ENCODE measurements around the gene ZNF326. TPM values are rescaled to one million over a fixed set of nuclear protein-coding genes. Genes with fewer than 3 reads are reported as not detected.

Gene ZNF326
- total and polyA plus RNA-seq, 2 experiments from 2014 or later, result 16.5 to 36.1 TPM

DNA sequence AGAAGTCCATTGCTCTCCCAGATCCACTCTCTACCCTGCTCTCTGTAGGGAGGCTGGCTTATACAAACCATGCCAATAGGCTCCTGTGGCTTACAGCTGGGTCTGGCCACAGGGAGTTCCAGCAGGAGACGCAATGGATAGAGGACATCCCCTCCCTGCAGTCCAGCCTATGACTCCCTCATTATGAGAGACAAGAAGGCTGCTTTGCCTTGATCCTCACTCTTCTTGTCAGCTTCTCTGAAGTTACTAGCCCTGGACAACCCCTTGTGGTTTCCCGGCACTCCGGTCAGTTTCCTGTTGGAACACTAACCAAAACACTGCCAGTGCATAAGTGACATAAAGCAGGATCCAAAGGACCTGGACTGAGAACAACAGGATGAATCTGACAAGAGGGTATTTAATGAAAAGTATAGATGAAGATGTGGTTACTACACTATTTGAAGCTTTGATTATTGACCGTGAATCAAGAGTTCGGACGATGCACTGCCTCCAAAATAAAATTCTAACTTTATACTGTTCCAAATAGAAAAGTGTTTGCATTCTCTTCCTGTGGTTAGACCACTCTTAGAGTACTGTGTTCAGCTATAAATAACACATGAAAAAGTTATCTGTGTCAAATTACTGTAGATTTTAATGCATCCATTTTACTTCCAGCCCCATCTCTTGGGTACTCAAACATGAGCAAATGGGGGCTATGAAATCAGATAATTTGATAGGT is 32.7 kb upstream of the ZNF326 start:
- H3K9me3 ChIP-seq (ENCODE audit: low read depth), result no peaks in the 10 kb centered on the region
- no peak overlapping the region for H3K27ac ChIP-seq
- peak; percentile 12 for TF ChIP-seq CTCF (IDR thresholded peaks at IDR 0.05; ENCODE audit: low read depth, low read length)
- H3K4me1 ChIP-seq (ENCODE audit: low read depth), result no peaks in the 10 kb centered on the region
- no peak overlapping the region for H3K4me3 ChIP-seq
- no peaks in the 10 kb centered on the region for H3K27me3 ChIP-seq
- peak in 1 of 2 donors; percentile 64 for DNase-seq (ENCODE audit: low read depth in 1 of 2, low spot score in 1 of 2)
- H3K36me3 ChIP-seq, result no peaks in the 10 kb centered on the region

DNA sequence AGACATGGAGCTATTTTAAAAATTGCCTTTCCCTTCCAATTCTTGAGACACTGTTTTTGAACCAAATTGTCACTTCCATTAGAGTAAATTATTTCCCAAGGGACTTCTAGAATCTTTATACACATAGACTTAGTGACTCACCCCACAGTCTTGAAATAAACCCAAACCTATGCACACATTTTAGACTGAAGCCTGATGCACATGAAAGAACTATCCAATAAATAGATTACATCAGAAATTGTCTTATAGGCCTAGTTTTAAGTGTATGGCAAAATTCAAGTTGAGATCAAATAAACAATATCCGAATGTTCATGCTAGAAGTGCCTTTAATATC is 32.2 kb upstream of the ZNF326 start:
- Histone ChIP-seq H3K4me3 (no peak overlapping the region), H3K27me3 (no peaks in the 10 kb centered on the region), H3K36me3 (no peaks in the 10 kb centered on the region), H3K4me1 (ENCODE audit: low read depth) (no peaks in the 10 kb centered on the region), H3K9me3 (ENCODE audit: low read depth) (no peaks in the 10 kb centered on the region), H3K27ac (no peak overlapping the region)
- DNase-seq (ENCODE audit: low read depth in 1 of 2, low spot score in 1 of 2), result peak in 1 of 2 donors; percentile 21
- no peak for TF ChIP-seq CTCF (IDR thresholded peaks at IDR 0.05; ENCODE audit: low read depth, low read length)

- Histone ChIP-seq H3K4me1 (ENCODE audit: low read depth) (no peaks in the 10 kb centered on the region), H3K27me3 (no peaks in the 10 kb centered on the region), H3K9me3 (ENCODE audit: low read depth) (no peaks in the 10 kb centered on the region), H3K27ac (no peak overlapping the region), H3K36me3 (no peaks in the 10 kb centered on the region), H3K4me3 (no peak overlapping the region)
- DNase-seq (ENCODE audit: low read depth in 1 of 2, low spot score in 1 of 2), result peak in 1 of 2 donors; percentile 58
- no peak for TF ChIP-seq CTCF (IDR thresholded peaks at IDR 0.05; ENCODE audit: low read depth, low read length)
Observed at GRCh38 chr1:89965193-89965768, 29.6 kb upstream of the ZNF326 start.

- no peaks in the 10 kb centered on the region for H3K9me3 ChIP-seq (ENCODE audit: low read depth)
- H3K4me3 ChIP-seq, result no peak overlapping the region
- no peaks in the 10 kb centered on the region for H3K4me1 ChIP-seq (ENCODE audit: low read depth)
- H3K27me3 ChIP-seq, result no peaks in the 10 kb centered on the region
- no peak for DNase-seq (ENCODE audit: low read depth in 1 of 2, low spot score in 1 of 2)
- no peak for TF ChIP-seq CTCF (IDR thresholded peaks at IDR 0.05; ENCODE audit: low read depth, low read length)
- H3K27ac ChIP-seq, result no peak overlapping the region
- H3K36me3 ChIP-seq, result no peaks in the 10 kb centered on the region
Observed at GRCh38 chr1:89966656-89967055, 28.3 kb upstream of the ZNF326 start.

DNA sequence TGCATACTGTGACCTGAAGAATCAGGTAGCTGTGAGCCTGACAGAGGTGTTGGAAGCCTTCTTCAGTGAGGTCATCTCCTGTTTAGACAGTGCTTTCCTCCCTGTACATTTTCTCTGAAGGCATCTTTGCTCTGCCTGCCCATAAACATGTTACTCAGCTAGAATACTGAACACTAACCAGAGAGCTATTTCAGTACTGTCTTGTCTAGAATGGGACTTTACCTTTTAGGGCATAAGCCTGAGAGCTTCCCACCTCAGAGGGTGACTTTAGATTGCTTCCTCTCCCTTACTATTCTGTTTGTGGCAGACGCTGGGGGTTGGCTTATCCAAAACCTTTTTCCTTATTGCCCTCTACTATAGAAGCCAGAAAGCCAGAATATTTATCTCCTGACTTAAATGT is 23.3 kb upstream of the ZNF326 start:
- H3K9me3 ChIP-seq (ENCODE audit: low read depth), result no peaks in the 10 kb centered on the region
- no peaks in the 10 kb centered on the region for H3K27me3 ChIP-seq
- H3K27ac ChIP-seq, result no peak overlapping the region
- no peaks in the 10 kb centered on the region for H3K36me3 ChIP-seq
- H3K4me1 ChIP-seq (ENCODE audit: low read depth), result peaks cover 3% of the 10 kb centered on the region
- no peak for TF ChIP-seq CTCF (IDR thresholded peaks at IDR 0.05; ENCODE audit: low read depth, low read length)
- DNase-seq (ENCODE audit: low read depth in 1 of 2, low spot score in 1 of 2), result no peak
- H3K4me3 ChIP-seq, result no peak overlapping the region

Data from cardiac muscle cell (in vitro differentiated cells and primary cell).